ENCODE data around the gene SYS1.
A peak's percentile ranks its signal among the peaks of the same experiment; 100 is the strongest.

SYS1 gene

DNA sequence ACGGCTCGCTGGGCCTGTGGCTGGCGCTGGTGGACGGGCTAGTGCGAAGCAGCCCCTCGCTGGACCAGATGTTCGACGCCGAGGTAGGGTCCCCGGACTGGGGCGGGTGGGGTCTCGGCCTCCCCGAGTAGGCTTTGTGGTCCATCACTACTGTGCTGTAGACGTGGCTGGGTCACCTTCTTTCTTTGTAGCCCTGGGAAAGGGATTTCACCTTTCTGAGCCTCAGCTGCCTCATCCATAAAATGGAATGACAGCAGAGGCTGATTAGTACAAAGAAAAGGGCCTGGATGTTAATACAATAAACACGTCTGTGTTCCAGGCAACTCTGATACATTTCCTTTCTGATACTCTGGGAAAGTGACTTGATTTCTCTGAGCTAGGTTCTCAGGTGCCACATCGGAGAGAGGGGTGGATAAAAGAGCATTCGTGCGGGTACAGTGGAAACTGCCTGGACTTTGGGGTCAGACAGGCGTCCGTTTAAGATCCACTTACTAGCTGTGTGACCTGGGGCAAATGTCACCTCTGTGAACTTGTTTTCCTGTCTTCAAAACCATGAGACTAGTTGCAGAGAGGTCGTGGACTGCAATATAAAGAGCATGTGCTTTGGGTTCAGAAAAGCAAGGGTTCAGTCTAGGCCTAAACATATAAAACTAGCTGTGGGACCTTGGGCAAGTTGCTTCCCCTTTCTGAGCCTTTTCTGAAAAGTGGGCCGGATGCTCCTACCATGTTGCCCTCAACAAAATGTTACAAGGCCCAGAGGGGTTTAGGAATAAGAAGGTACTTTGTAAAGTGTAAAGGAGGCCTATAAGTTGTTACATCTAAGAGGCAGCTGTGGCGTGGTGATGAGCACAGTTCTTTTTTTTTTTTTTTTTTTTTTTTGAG is 896 bp downstream of the SYS1 start:
- peak overlapping the region; percentile 95 for H3K4me3 Mint-ChIP-seq
- H3K36me3 Mint-ChIP-seq: no peaks in the 10 kb centered on the region
- H3K27ac Mint-ChIP-seq: peak overlapping the region; percentile 94
- no peaks in the 10 kb centered on the region for H3K27me3 Mint-ChIP-seq
- H3K4me1 Mint-ChIP-seq: peaks cover 51% of the 10 kb centered on the region
- H3K9me3 Mint-ChIP-seq: no peaks in the 10 kb centered on the region

DNA sequence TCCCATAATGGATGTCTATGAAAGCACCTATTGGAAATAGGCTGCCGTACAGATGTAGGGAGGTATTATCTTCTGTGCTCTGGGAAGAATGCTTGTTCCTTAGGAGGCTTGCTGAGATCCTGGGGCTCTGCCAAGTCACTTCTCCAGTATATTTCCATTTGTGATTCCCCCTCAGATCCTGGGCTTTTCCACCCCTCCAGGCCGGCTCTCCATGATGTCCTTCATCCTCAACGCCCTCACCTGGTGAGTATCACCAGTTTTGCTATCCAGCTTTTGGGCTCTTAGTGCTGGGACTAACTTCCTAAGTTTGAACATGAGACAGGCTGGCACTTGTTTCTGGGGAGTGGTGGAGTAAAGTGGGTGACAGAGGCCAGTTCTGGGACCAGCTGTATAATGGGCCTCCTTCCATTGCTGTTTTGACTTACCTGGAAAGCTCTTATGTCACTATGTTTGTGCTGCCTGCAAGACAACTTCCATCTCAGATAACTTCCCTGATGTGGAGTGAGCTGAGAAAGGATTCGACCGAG is 2.6 kb downstream of the SYS1 start:
- Mint-ChIP-seq H3K27ac (peak overlapping the region; percentile 70), H3K27me3 (no peaks in the 10 kb centered on the region), H3K9me3 (no peaks in the 10 kb centered on the region), H3K36me3 (no peaks in the 10 kb centered on the region), H3K4me3 (peak overlapping the region; percentile 39), H3K4me1 (peaks cover 59% of the 10 kb centered on the region)

DNA sequence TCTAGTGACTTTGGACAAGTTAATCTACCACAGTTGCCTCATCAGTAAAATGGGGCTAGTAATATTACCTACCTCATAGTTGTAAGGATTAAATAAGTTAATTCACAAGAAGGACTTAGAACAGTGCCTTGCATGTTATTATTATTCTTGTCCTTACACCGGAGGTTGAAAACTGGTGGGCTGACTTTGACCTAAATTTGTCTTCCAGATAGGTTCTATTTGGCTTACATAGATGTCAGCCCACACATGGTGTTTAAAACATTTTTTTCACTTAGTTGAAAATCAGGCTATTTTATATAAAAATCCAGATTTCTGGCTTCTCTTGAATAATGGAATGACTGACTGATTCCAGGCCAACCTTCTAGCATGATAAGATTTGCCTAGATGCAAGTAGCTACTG is 3.2 kb downstream of the SYS1 start:
- Mint-ChIP-seq H3K4me1 (peaks cover 66% of the 10 kb centered on the region), H3K9me3 (no peaks in the 10 kb centered on the region), H3K27me3 (no peaks in the 10 kb centered on the region), H3K4me3 (no peak overlapping the region), H3K27ac (peak overlapping the region; percentile 83), H3K36me3 (no peaks in the 10 kb centered on the region)

DNA sequence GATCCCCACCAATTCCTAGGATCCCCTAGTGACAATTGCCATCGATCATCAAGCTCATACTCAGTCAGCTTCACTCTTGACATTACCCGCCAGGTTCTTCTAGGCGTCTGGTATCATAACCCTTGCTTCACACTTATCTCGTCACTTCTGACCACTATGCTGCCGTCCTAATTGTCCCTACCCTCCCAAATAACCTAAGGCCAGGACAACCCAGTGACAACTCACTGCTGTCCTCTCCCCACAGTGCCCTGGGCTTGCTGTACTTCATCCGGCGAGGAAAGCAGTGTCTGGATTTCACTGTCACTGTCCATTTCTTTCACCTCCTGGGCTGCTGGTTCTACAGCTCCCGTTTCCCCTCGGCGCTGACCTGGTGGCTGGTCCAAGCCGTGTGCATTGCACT is 3.7 kb downstream of the SYS1 start:
- H3K27ac Mint-ChIP-seq: peak overlapping the region; percentile 83

DNA sequence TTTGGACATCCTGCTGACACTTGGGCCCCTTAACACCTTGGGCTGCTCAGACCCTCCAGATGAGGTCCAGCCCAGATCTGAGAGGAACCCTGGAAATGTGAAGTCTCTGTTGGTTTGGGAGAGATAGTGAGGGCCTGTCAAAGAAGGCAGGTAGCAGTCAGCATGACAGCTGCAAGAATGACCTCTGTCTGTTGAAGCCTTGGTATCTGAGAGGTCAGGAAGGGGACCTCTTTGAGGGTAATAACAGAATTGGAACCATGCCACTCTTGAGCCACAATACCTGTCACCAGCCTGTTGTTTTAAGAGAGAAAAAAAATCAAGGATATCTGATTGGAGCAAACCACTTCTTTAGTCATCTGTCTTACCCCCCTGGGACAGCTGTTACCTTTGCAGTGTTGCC is 4.2 kb downstream of the SYS1 start:
- no peak overlapping the region for H3K4me3 Mint-ChIP-seq
- H3K27ac Mint-ChIP-seq: peak overlapping the region; percentile 76
- no peaks in the 10 kb centered on the region for H3K9me3 Mint-ChIP-seq
- H3K27me3 Mint-ChIP-seq: no peaks in the 10 kb centered on the region
- peaks cover 75% of the 10 kb centered on the region for H3K4me1 Mint-ChIP-seq
- H3K36me3 Mint-ChIP-seq: no peaks in the 10 kb centered on the region

More for the DNA sequence above, 3.7 kb downstream of the SYS1 start:
- Mint-ChIP-seq H3K4me3 (peak overlapping the region; percentile 19), H3K27me3 (no peaks in the 10 kb centered on the region), H3K4me1 (peaks cover 70% of the 10 kb centered on the region), H3K36me3 (no peaks in the 10 kb centered on the region), H3K9me3 (no peaks in the 10 kb centered on the region)

DNA sequence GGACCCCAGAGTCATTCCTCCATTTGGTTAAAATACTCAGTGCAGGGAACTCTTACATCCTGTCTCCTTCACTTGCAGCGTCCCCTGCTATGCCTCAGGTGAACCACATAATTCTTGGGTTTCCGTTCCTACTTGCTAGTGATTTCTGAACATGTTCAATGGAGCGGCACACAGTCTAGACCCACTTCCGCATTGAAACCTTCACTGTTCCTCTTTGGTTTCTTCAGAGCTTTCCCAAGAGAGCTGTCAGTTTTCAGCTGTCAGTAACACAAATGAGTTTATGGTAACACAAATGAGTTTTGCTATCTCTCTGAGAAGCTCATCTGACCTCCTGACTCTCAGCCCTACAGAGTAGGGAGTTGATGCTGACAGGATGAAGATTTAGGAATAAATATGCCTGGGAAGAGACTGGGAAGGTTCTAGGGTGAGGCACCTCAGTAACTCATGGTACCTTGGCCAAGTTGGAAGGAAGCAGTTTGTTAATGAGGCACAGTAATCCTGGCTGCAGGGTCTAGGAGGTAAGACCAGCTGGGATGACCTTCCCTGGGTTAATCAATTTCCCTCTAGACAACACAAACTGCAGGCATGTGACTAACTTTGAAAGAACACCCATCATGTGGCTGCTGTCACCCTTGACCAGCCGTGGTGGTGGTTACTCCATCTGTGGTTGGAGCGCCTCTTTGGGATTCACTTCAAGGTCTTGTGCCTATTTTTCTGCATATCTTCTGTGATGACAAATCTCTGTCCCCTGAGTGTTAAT is 5.4 kb downstream of the SYS1 start:
- H3K27ac Mint-ChIP-seq: peak overlapping the region; percentile 84
- no peaks in the 10 kb centered on the region for H3K9me3 Mint-ChIP-seq
- no peaks in the 10 kb centered on the region for H3K36me3 Mint-ChIP-seq
- peak overlapping the region; percentile 38 for H3K4me3 Mint-ChIP-seq
- H3K4me1 Mint-ChIP-seq: peaks cover 79% of the 10 kb centered on the region
- no peaks in the 10 kb centered on the region for H3K27me3 Mint-ChIP-seq

DNA sequence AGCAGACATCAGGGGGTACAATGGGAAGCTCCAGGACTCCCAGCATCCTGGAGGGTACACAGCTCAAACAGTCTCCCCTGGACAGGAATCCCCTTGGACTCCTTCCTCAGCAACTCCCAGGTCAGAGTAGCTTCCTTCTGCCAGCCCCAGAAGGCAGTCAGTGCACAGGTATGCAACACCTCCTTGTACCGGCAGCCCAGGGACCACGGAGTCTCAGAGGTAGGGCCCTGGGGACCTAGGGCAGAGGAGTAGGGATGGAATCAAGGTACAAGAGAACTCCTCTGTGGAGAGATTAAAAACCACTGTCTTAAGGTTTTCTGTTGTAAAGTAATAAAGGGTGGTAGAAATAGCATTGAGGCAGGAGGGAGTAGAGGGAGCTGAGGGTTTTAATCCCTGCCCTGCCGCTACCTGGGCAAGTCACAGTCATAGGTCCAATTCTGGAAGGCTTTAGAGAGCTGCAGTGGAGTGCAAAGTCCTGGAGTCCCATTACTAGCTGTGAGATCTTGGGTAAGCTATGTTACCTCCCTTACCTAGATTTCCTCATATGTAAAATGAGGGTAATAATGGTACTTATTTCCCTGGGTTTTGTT is 7.7 kb downstream of the SYS1 start:
- H3K4me3 Mint-ChIP-seq: no peak overlapping the region
- no peaks in the 10 kb centered on the region for H3K9me3 Mint-ChIP-seq

DNA sequence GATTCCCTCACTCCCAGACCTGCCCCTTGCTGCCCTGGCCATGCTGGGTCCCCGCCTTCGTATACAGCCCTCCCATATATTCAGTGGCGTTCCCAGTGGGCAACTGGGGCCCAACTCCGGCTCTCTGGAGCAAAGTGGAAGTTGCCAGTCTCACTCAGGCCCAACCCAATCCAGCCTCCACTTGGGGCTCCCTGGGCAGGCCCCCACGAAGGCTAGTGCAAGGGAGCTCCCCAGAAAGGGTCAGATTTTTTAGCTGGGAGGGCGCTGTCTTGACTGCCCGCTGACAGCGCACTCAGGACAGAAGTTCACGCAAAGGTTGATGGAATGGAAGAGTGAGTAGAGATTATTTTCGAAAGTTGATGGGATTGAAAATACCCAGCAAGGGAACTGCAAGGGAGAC is 9.3 kb downstream of the SYS1 start:
- Mint-ChIP-seq H3K36me3 (no peaks in the 10 kb centered on the region), H3K9me3 (no peaks in the 10 kb centered on the region), H3K4me3 (peak overlapping the region; percentile 63), H3K27ac (peak overlapping the region; percentile 38), H3K27me3 (no peaks in the 10 kb centered on the region), H3K4me1 (peaks cover 61% of the 10 kb centered on the region)

More for the DNA sequence above, 7.7 kb downstream of the SYS1 start:
- H3K27ac Mint-ChIP-seq: peak overlapping the region; percentile 65
- no peaks in the 10 kb centered on the region for H3K27me3 Mint-ChIP-seq
- peaks cover 71% of the 10 kb centered on the region for H3K4me1 Mint-ChIP-seq
- H3K36me3 Mint-ChIP-seq: no peaks in the 10 kb centered on the region

DNA sequence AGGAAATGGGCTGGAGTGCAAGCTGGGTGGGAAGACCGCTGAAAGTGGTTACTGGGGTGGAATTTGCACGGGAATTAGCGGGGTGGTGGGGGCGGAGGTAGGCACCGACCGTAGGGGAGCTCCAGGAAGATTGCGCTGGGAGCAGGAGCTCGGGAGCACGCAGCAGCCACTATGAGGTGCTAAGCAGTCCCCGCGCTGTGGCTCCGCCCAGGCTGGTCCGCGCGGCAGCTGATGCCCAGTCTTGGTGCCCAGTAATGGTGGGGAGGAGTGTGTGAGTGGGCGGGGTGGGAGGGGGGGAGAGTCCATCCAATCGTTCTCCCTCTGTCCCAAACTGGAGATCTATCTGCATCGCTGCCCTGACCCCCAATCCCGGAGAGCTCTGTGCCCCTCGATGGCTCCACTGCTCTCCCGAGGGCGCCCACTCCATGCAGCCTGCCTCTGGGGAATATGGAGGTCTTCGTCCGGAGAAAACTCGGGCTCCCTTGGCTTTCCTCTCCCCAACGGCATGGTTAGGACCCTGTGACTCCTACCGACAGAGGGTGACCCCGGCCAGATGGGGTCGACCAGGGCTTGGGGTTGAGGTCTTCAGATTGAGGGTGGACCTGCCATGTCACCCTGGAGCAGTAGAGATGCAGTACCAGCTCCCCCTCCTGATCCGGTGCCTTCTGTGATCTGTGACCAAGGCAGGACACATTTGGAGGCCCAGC is 9.8 kb downstream of the SYS1 start:
- Mint-ChIP-seq H3K27me3 (no peaks in the 10 kb centered on the region), H3K4me3 (peak overlapping the region; percentile 83), H3K9me3 (no peaks in the 10 kb centered on the region), H3K27ac (peak overlapping the region; percentile 84), H3K4me1 (peaks cover 55% of the 10 kb centered on the region), H3K36me3 (no peaks in the 10 kb centered on the region)

DNA sequence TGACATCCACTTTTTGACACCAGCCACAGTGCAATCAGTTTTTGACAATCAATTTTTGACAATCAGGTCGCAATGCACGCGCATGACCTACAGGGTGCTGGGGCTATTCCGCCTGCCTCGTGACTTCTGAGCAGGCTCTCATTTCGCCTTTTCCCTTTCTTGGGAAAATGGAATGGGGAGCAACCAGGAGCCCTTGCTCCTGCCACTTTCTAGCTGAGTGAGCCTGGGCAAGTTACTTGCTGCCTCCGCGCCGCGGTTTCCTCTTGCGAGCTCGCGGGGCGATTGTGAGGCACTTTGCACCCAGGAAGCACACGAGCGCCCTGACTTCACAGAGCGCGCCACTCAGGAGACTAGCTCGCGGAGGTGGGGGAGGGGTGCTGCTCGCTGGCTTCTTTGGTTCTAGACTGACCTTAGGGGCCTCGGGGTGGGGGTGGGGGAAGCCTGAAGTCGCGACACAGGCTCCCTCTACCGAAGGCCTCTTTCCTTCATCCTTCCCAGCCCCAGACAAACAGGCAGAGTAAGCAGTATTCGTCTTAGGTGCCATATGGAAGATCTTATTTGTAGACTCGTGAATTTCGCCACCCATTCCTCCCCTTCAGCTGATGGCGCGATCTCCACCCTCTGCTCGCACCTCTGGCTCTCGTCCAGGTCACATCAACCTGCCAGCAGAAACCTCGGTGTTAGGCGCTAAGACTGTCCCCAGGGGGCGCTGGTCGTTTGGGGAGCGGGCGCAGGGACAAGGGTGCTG is 10.6 kb downstream of the SYS1 start:
- Mint-ChIP-seq H3K36me3 (peaks cover 2% of the 10 kb centered on the region), H3K27ac (peak overlapping the region; percentile 84), H3K4me3 (peak overlapping the region; percentile 83), H3K9me3 (no peaks in the 10 kb centered on the region), H3K4me1 (peaks cover 48% of the 10 kb centered on the region), H3K27me3 (no peaks in the 10 kb centered on the region)

DNA sequence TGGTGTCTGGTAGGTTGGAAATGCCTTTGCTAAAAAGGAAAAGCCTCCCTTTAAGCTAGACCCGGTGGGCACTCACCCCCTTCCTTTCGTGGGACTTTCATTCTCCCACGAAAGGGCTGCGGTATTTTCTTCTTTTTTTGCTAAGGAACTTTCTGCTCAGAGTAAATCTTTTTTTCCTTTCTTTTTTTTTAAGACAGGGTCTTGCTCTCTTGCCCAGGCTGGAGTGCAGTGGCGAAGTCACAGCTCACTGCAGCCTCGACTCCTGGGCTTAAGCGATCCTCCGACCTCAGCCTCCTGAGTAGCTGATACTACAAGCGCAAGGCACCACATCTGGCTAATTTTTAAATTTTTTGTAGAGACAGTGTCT is 11.1 kb downstream of the SYS1 start:
- no peaks in the 10 kb centered on the region for H3K9me3 Mint-ChIP-seq
- peak overlapping the region; percentile 83 for H3K4me3 Mint-ChIP-seq
- H3K27me3 Mint-ChIP-seq: no peaks in the 10 kb centered on the region
- peak overlapping the region; percentile 35 for H3K27ac Mint-ChIP-seq
- H3K36me3 Mint-ChIP-seq: peaks cover 2% of the 10 kb centered on the region
- peaks cover 48% of the 10 kb centered on the region for H3K4me1 Mint-ChIP-seq

DNA sequence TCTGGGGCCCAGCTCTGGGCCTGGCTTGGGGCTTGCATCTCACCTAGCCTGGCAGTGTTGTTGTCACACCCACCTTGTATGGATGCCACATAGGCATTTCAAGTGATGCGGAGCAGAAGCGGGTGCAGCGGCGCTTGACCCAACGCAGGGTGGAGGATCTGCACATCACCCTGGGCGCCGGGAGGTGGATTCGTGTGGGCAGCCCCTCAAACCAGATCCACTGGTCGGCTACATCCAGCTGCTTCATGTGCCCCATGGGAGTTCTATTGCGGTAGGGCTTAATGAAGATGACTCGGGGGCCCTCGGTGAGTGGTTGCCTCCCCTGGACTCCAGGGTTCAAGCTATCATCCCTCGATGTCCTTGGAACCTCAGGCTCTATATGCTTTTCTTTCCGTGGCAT is 12.0 kb downstream of the SYS1 start:
- no peak overlapping the region for H3K4me3 Mint-ChIP-seq
- no peaks in the 10 kb centered on the region for H3K9me3 Mint-ChIP-seq
- peaks cover 2% of the 10 kb centered on the region for H3K36me3 Mint-ChIP-seq
- H3K4me1 Mint-ChIP-seq: peaks cover 47% of the 10 kb centered on the region
- H3K27ac Mint-ChIP-seq: no peak overlapping the region
- H3K27me3 Mint-ChIP-seq: no peaks in the 10 kb centered on the region

DNA sequence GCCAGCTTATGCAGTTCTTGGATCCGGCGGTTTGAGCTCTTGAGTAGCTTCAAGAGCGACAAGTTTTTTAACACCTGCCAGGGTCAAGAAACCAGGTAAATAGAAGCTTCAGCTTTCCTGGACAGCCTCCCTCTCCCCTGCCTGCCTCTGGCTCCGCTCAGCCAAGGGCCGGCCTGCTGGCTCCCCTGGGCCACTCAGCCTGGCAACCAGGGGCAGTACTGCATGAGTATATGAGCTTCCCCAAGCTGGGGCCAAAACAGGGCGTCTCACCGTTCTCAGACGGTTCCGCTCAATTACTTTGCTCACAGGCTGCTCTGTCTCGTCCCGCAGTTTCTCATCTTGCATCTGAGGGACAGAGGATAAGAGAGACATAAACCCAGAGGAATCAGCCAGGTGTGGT is 14.3 kb downstream of the SYS1 start:
- Mint-ChIP-seq H3K36me3 (peaks cover 2% of the 10 kb centered on the region), H3K9me3 (no peaks in the 10 kb centered on the region), H3K27me3 (no peaks in the 10 kb centered on the region), H3K4me1 (peaks cover 27% of the 10 kb centered on the region), H3K4me3 (no peak overlapping the region), H3K27ac (no peak overlapping the region)

DNA sequence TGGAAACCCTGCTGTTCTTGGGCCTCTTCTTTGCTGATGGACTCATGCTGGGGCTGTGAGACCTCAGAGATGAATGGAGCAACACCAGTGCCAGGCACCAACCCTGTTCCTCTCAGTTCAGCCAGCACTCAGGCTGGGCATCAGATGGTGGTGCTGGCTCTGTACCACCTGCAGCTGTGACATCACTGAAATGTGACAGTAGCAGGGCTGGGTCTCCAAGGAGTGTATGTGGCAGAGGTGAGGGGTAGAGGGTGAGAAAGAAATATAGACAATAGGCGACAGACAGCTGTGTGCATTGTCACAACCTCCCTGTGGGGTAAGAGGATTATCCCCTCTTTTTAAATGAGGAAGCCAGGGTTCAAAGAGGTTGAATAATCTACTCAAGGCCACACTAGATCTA is 15.2 kb downstream of the SYS1 start, which contains the start of gene TP53TG5:
Gene TP53TG5 (minus strand): TSS at position 135 of the 400 bp plus-strand sequence. CDS start 89 bp downstream, at position 46.
- Mint-ChIP-seq H3K27me3 (no peaks in the 10 kb centered on the region), H3K36me3 (peaks cover 4% of the 10 kb centered on the region), H3K4me3 (no peak within 1 kb of the TSS), H3K27ac (no peak within 1 kb of the TSS), H3K9me3 (no peaks in the 10 kb centered on the region), H3K4me1 (peaks cover 24% of the 10 kb centered on the region)

Measured in activated naive CD4-positive, alpha-beta T cell treated with anti-CD3 and anti-CD28 coated beads, Interleukin-2, amount 50 U/mL, for 24 hours (primary cell).